Body of pancreas (tissue), 4 donors: ENCODE measurements around the gene OLFM4. TPM values are rescaled to one million over a fixed set of nuclear protein-coding genes. Genes with fewer than 3 reads are reported as not detected.

Source experiments
- ATAC-seq: fragments of 150-250 bp; one replicate; pipeline ENCODE4 v1.9.1; 2016
- DNase-seq, 4 donors: peaks; one replicate each; pipeline ENCODE4 v3.0.0-alpha.2; 2019
- H3K27ac ChIP-seq, 4 donors: fragments of 200-600 bp; sonication (generic); 1 replicate in 3 of 4; 2 replicates in 1 of 4; pipeline versions ENCODE4 v1.5.1 to v1.6.1; 2016 to 2019; ENCODE audit warnings: mild to moderate bottlenecking in 1 of 4, mixed read lengths in 1 of 4, moderate library complexity in 1 of 4
- H3K27me3 ChIP-seq, 2 donors: fragments of 200-600 bp; sonication (generic); one replicate each; pipeline ENCODE4 v1.6.0; 2016; ENCODE audit warnings: mild to moderate bottlenecking in 1 of 2
- H3K36me3 ChIP-seq, 2 donors: fragments of 200-600 bp; sonication (generic); replicated peaks in 1 of 2; 2 replicates each; pipeline ENCODE4 v1.5.1; 2016; ENCODE audit warnings: low read depth in 2 of 2; ENCODE audit not compliant: insufficient read depth in 1 of 2
- H3K4me1 ChIP-seq: fragments of 200-600 bp; sonication (generic); one replicate; pipeline ENCODE4 v1.6.0; 2016
- H3K4me3 ChIP-seq, 2 donors: fragments of 200-600 bp; sonication (generic); 1 replicate in 1 of 2; 2 replicates in 1 of 2; pipeline ENCODE4 v1.5.1; 2016 to 2019
- H3K9me3 ChIP-seq, 3 donors: fragments of 200-600 bp; sonication (generic); 1 replicate in 2 of 3; 2 replicates in 1 of 3; pipeline ENCODE4 v1.5.1; 2016
- CTCF ChIP-seq, 7 experiments: fragments of 450-650 bp in 4 of 7; fragments of 200-600 bp in 3 of 7; sonication (generic) in 3 of 7; IDR thresholded peaks; one replicate each; pipeline ENCODE4 v1.5.1; 2016 to 2019; ENCODE audit warnings: antibody characterized with exemption in 7 of 7
- POLR2A ChIP-seq, 3 donors: fragments of 450-650 bp; IDR thresholded peaks; one replicate each; pipeline ENCODE4 v1.6.1; 2016; ENCODE audit warnings: antibody characterized with exemption in 3 of 3, mild to moderate bottlenecking in 2 of 3
- WGBS, 2 donors: methylation state at CpG; one replicate each; pipeline ENCODE4 v1.1.5; 2017; 5-methylcytosine and 5-hydroxymethylcytosine counted together
- intact Hi-C: fragments of 100-400 bp; cut with DNase I; formaldehyde crosslinking; loops from one replicate; pipeline ENCODE4 v1.15.1; 2023
- total RNA-seq, 2 donors: library from RNA; depleted of rRNA; stranded (reverse); fragments of >200 nt; gene quantifications; one replicate each; pipeline ENCODE4 v1.1.0, GENCODE V29; 2016

The OLFM4 gene
- 10 to 100 TPM; 51.7 to 55.8 TPM for total RNA-seq

GRCh38 chr13:53028637-53029203 is at the start of gene OLFM4:
Gene OLFM4, plus strand, starts transcription at chr13:53028813. Its CDS starts 24 bp downstream, at chr13:53028837.
- ATAC-seq (peak; percentile 50), DNase-seq (peak in 2 of 4 donors; percentile 20 to 54)
- Histone ChIP-seq H3K4me1 (peaks cover 8% of the 10 kb centered on the region), H3K27ac (no peak within 1 kb of the TSS), H3K36me3 (no peaks in the 10 kb centered on the region), H3K27me3 (no peaks in the 10 kb centered on the region), H3K9me3 (no peaks in the 10 kb centered on the region), H3K4me3 (no peak within 1 kb of the TSS)
- TF ChIP-seq POLR2A (IDR thresholded peaks at IDR 0.05) (peak in 2 of 3 donors; percentile 37 to 48), CTCF (IDR thresholded peaks at IDR 0.05) (no peak)
- intact Hi-C loops: no loop called here
- WGBS, 2 donors: 84 to 93% methylated on average over 8 to 9 of the region's 9 CpGs

- no peak overlapping the region for H3K27ac ChIP-seq
- no peak overlapping the region for H3K4me3 ChIP-seq
- DNase-seq: no peak
- TF ChIP-seq CTCF (IDR thresholded peaks at IDR 0.05): no peak
- TF ChIP-seq POLR2A (IDR thresholded peaks at IDR 0.05): no peak
- H3K27me3 ChIP-seq: no peaks in the 10 kb centered on the region
- no peak for ATAC-seq
- H3K9me3 ChIP-seq: no peaks in the 10 kb centered on the region
- 85 to 88% methylated on average over 5 of the region's 5 CpGs for WGBS, 2 donors
- no peaks in the 10 kb centered on the region for H3K36me3 ChIP-seq
- H3K4me1 ChIP-seq: no peaks in the 10 kb centered on the region
- intact Hi-C loops: loop anchor here (10.0 kb wide), 1 partner anchor 86 kb away; no protein-coding TSS in a partner anchor
These were observed 49.6 kb upstream of the OLFM4 start for GRCh38 chr13:52978989-52979388.

GRCh38 chr13:52980695-52981094 is 47.9 kb upstream of the OLFM4 start:
- no peak for ATAC-seq
- intact Hi-C loops: no loop called here
- no peaks in the 10 kb centered on the region for H3K36me3 ChIP-seq
- no peak for TF ChIP-seq CTCF (IDR thresholded peaks at IDR 0.05)
- no peak for TF ChIP-seq POLR2A (IDR thresholded peaks at IDR 0.05)
- no peak overlapping the region for H3K27ac ChIP-seq
- WGBS, 2 donors: 82 to 84% methylated on average over 5 of the region's 5 CpGs
- no peaks in the 10 kb centered on the region for H3K9me3 ChIP-seq
- no peak for DNase-seq
- no peaks in the 10 kb centered on the region for H3K4me1 ChIP-seq
- no peak overlapping the region for H3K4me3 ChIP-seq
- H3K27me3 ChIP-seq: no peaks in the 10 kb centered on the region

- Histone ChIP-seq H3K27me3 (no peaks in the 10 kb centered on the region), H3K36me3 (no peaks in the 10 kb centered on the region), H3K4me3 (no peak overlapping the region), H3K9me3 (no peaks in the 10 kb centered on the region), H3K4me1 (no peaks in the 10 kb centered on the region), H3K27ac (no peak overlapping the region)
- no peak for ATAC-seq
- no peak for DNase-seq
- intact Hi-C loops: no loop called here
- 72 to 76% methylated on average over 4 of the region's 4 CpGs for WGBS, 2 donors
- TF ChIP-seq POLR2A (IDR thresholded peaks at IDR 0.05) (no peak), CTCF (IDR thresholded peaks at IDR 0.05) (no peak)
These were observed 44.8 kb upstream of the OLFM4 start for GRCh38 chr13:52983836-52984235.

GRCh38 chr13:52984881-52985363 is 43.7 kb upstream of the OLFM4 start:
- Histone ChIP-seq H3K27ac (no peak overlapping the region), H3K9me3 (no peaks in the 10 kb centered on the region), H3K27me3 (no peaks in the 10 kb centered on the region), H3K4me3 (no peak overlapping the region), H3K4me1 (no peaks in the 10 kb centered on the region), H3K36me3 (no peaks in the 10 kb centered on the region)
- no peak for ATAC-seq
- intact Hi-C loops: no loop called here
- no peak for TF ChIP-seq CTCF (IDR thresholded peaks at IDR 0.05)
- TF ChIP-seq POLR2A (IDR thresholded peaks at IDR 0.05): no peak
- DNase-seq: no peak
- 83 to 89% methylated on average over 5 of the region's 5 CpGs for WGBS, 2 donors
